ENCODE results near the gene QTRT2. TPM values are rescaled to one million over a fixed set of nuclear protein-coding genes. Genes with fewer than 3 reads are reported as not detected.

The QTRT2 gene
- total and polyA plus RNA-seq, 3 donors from 2014 or later = 17.9 to 29.5 (median 24.0) TPM

DNA sequence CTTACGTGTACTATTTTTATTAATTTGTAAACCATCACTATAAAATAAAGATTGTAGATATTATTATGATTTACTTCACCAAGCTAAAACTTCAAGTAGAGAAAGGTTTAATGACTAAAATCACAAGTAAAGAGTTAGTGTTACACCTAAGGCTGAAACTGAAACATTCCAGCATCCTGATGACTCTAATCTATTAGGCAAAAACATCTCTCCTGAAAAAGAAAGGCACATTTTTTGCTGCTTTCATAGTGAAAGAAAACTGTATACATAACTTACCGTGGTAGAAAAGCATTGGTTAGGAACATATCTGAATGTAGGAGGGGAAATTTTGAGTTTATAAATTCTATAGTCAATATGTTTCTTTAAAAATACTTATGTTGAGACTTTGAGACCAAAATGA, 35.6 kb upstream of the QTRT2 start:
- WGBS, 2 donors = 90 to 94% methylated on average over 2 of the region's 2 CpGs
- intact Hi-C loops (cut with DNase I; ENCODE audit: low total_unique reads) = no loop called here
- no peaks in the 10 kb centered on the region for H3K9me3 ChIP-seq
- no peak for DNase-seq
- no peaks in the 10 kb centered on the region for H3K36me3 ChIP-seq (ENCODE audit: low read depth, missing control alignments)
- TF ChIP-seq, protein P1, sequence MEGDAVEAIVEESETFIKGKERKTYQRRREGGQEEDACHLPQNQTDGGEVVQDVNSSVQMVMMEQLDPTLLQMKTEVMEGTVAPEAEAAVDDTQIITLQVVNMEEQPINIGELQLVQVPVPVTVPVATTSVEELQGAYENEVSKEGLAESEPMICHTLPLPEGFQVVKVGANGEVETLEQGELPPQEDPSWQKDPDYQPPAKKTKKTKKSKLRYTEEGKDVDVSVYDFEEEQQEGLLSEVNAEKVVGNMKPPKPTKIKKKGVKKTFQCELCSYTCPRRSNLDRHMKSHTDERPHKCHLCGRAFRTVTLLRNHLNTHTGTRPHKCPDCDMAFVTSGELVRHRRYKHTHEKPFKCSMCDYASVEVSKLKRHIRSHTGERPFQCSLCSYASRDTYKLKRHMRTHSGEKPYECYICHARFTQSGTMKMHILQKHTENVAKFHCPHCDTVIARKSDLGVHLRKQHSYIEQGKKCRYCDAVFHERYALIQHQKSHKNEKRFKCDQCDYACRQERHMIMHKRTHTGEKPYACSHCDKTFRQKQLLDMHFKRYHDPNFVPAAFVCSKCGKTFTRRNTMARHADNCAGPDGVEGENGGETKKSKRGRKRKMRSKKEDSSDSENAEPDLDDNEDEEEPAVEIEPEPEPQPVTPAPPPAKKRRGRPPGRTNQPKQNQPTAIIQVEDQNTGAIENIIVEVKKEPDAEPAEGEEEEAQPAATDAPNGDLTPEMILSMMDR (IDR thresholded peaks at IDR 0.05) = no peak
- no peak overlapping the region for H3K27ac ChIP-seq
- no peaks in the 10 kb centered on the region for H3K27me3 ChIP-seq
- no peak overlapping the region for H3K4me3 ChIP-seq
- H3K4me1 ChIP-seq = no peaks in the 10 kb centered on the region

DNA sequence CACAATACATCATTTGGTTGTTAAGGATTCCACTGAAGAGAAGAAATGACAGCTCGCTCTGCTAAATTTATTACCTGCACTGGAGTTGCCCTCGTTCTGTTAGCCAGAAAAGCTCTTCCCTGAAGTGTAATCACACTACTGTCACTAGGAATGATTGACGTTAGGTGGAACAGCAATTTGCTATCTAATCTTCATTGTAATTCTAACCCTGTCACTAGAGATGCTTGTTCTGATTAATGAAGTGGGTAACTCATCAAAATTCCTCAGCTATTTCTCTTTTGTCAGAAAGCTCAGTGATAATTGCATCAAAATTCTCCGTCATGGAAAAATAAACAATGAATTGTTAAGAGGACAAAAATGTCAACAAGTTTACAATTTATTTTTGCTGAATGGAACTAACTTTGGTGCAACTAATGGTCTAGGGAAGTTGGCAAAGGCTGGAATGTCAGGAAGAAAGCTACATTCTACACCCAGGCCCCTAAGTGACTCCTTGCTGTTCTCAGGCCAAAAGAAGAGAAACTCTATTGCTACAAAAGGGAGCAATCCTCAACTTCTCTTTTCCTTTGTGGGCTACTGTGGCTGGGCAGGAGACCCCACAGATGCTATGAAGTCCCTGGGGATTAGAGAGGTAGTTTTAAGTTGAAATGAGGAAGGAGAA, 34.3 kb upstream of the QTRT2 start:
- 85% methylated on average over 4 of the region's 4 CpGs for WGBS, 2 donors
- TF ChIP-seq, protein P1 (IDR thresholded peaks at IDR 0.05) = no peak
- TF ChIP-seq POLR2A (IDR thresholded peaks at IDR 0.05) = no peak
- DNase-seq = no peak

DNA sequence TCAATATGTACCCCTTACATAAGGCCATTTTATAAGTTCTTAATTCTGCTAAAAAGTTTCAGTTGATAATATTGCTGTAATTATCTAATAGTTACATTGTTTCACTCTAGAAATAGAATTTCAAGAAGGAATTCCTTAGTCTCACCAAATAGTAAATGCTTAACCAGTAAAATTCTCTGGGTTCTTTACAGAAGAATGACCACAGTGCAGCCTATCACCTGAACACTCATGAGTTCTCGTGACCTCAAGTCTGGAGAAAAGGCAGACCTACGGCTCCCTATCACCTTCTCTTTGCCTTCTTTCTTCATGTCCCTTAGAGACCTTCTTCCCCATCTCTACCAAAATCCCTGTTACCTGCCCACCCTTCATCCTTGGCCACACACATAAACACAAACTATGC, 31.1 kb upstream of the QTRT2 start:
- Histone ChIP-seq H3K4me1 (no peaks in the 10 kb centered on the region), H3K4me3 (no peak overlapping the region), H3K9me3 (no peaks in the 10 kb centered on the region), H3K27ac (no peak overlapping the region), H3K27me3 (no peaks in the 10 kb centered on the region), H3K36me3 (ENCODE audit: low read depth, missing control alignments) (no peaks in the 10 kb centered on the region)
- no peak for DNase-seq
- TF ChIP-seq, protein P1 (IDR thresholded peaks at IDR 0.05) = no peak
- TF ChIP-seq POLR2A (IDR thresholded peaks at IDR 0.05) = no peak
- 68 to 83% methylated on average over 2 of the region's 2 CpGs for WGBS, 2 donors
- intact Hi-C loops (cut with DNase I; ENCODE audit: low total_unique reads) = no loop called here

More for the DNA sequence above, 34.3 kb upstream of the QTRT2 start:
- H3K4me3 ChIP-seq = no peak overlapping the region
- intact Hi-C loops (cut with DNase I; ENCODE audit: low total_unique reads) = no loop called here
- no peaks in the 10 kb centered on the region for H3K4me1 ChIP-seq
- H3K27me3 ChIP-seq = no peaks in the 10 kb centered on the region
- no peaks in the 10 kb centered on the region for H3K9me3 ChIP-seq
- H3K36me3 ChIP-seq (ENCODE audit: low read depth, missing control alignments) = no peaks in the 10 kb centered on the region
- H3K27ac ChIP-seq = no peak overlapping the region

DNA sequence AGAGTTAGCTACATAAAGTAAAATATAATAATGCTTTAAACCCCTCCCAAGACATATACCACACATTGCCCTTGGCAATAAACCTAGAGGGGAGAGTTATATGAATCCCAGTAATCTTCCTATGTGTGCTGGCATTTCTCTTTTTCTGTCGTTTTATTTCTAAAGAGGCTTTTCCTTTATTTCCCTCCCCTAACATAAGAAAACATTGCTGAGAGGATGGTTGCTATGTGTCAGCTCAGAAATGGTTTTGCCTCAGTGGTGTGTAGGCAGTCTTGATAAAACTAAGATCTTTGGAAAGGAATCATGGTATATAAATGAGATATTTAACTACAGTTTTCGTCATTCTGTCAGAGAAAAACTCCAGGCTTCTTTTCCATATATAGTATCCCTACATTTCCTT, 30.2 kb upstream of the QTRT2 start:
- TF ChIP-seq POLR2A (IDR thresholded peaks at IDR 0.05) = no peak
- TF ChIP-seq, protein P1 (IDR thresholded peaks at IDR 0.05) = no peak
- H3K27me3 ChIP-seq = no peaks in the 10 kb centered on the region
- H3K4me3 ChIP-seq = no peak overlapping the region
- no peaks in the 10 kb centered on the region for H3K9me3 ChIP-seq
- 75 to 83% methylated on average over 2 of the region's 2 CpGs for WGBS, 2 donors
- intact Hi-C loops (cut with DNase I; ENCODE audit: low total_unique reads) = no loop called here
- H3K4me1 ChIP-seq = no peaks in the 10 kb centered on the region
- no peak overlapping the region for H3K27ac ChIP-seq
- no peaks in the 10 kb centered on the region for H3K36me3 ChIP-seq (ENCODE audit: low read depth, missing control alignments)
- DNase-seq = no peak

DNA sequence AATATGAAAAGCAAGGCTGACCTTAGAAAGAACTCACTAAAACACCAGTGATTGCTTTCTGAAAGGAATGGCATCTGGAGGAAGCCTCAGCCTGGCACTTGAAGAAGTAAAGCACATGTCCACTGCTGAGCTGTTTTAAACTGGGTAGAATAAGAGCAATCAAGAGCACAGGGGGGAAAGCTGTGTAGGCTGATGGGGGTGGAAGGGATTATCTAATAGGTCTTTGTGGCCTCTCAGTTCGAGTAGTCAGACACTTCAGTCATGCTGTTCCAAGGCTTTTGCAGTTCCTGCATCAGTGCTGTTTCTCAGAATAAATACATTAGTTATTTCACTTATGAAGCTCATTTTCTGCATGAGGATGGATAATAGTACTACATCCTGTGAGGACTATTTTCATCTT, 22.8 kb upstream of the QTRT2 start:
- no peaks in the 10 kb centered on the region for H3K4me1 ChIP-seq
- 82 to 91% methylated on average over 1 of the region's 1 CpG for WGBS, 2 donors
- TF ChIP-seq, protein P1 (IDR thresholded peaks at IDR 0.05) = no peak
- no peak for TF ChIP-seq POLR2A (IDR thresholded peaks at IDR 0.05)
- no peaks in the 10 kb centered on the region for H3K36me3 ChIP-seq (ENCODE audit: low read depth, missing control alignments)
- H3K27ac ChIP-seq = no peak overlapping the region
- no peaks in the 10 kb centered on the region for H3K27me3 ChIP-seq
- intact Hi-C loops (cut with DNase I; ENCODE audit: low total_unique reads) = no loop called here
- H3K9me3 ChIP-seq = no peaks in the 10 kb centered on the region
- H3K4me3 ChIP-seq = no peak overlapping the region
- no peak for DNase-seq
